NCI-H345 treated with DMSO at 0.1 percent for 48 hours (cell line): Measurements from ENCODE around the gene LHPP.

ENCODE experiments used
- DNase-seq: peaks from one replicate; lab custom pipeline; 2025; ENCODE audit not compliant: unreplicated experiment; lab: John Stamatoyannopoulos, UW

Gene LHPP

GRCh38 chr10:124552691-124553276 is 91.2 kb downstream of the LHPP start:
- no peak for DNase-seq

GRCh38 chr10:124554085-124554858 is 92.6 kb downstream of the LHPP start:
- no peak for DNase-seq

GRCh38 chr10:124557167-124557566 is 95.5 kb downstream of the LHPP start:
- DNase-seq, result no peak

GRCh38 chr10:124557648-124558338 is 96.2 kb downstream of the LHPP start:
- DNase-seq, result no peak

GRCh38 chr10:124558339-124559321 is 97.0 kb downstream of the LHPP start:
- no peak for DNase-seq

GRCh38 chr10:124559372-124560132 is 97.9 kb downstream of the LHPP start:
- DNase-seq, result no peak

- no peak for DNase-seq
Observed at GRCh38 chr10:124560377-124561105, 98.9 kb downstream of the LHPP start.

- DNase-seq, result no peak
Observed at GRCh38 chr10:124561206-124561605, 99.6 kb downstream of the LHPP start.

GRCh38 chr10:124562425-124563060 is 100.9 kb downstream of the LHPP start:
- DNase-seq, result no peak

GRCh38 chr10:124563320-124564040 is 101.9 kb downstream of the LHPP start:
- DNase-seq, result no peak

GRCh38 chr10:124564881-124565280 is 103.3 kb downstream of the LHPP start:
- DNase-seq, result no peak

GRCh38 chr10:124565565-124566221 is 104.1 kb downstream of the LHPP start:
- DNase-seq, result no peak

- DNase-seq, result no peak
Observed at GRCh38 chr10:124566222-124566888, 104.7 kb downstream of the LHPP start.

GRCh38 chr10:124566981-124567835 is 105.6 kb downstream of the LHPP start:
- no peak for DNase-seq

GRCh38 chr10:124568339-124568738 is 106.7 kb downstream of the LHPP start:
- no peak for DNase-seq

- DNase-seq, result no peak
Observed at GRCh38 chr10:124568848-124569622, 107.4 kb downstream of the LHPP start.
